HG03095 (cell line): ENCODE measurements around the gene L1CAM.

Experiments used
- ATAC-seq: cut with Tn5 transposase; IDR thresholded peaks from one replicate; pipeline ENCODE4 v1.9.1; 2021; ENCODE audit warnings: moderate library complexity; ENCODE audit not compliant: unreplicated experiment

L1CAM gene

GRCh38 chrX:153812220-153812619 is 73.8 kb downstream of the L1CAM start:
- no peak for ATAC-seq
